Panc1 (cell line): ENCODE data around the gene FCN1. TPM values are rescaled to one million over a fixed set of nuclear protein-coding genes. Genes with fewer than 3 reads are reported as not detected.

ENCODE experiments used
- ATAC-seq: fragments of 200-7000 bp; cut with Tn5 transposase; 2 replicates; pipeline ENCODE4 v1.9.1; 2020; ENCODE audit warnings: mild to moderate bottlenecking, moderate library complexity
- BruUV-seq: library from RNA; stranded (reverse); fragments of 400-500 nt; replicated peaks from 2 replicates; lab custom pipeline; 2021; lab: Mats Ljungman, UMichigan
- CTCF ChIA-PET: fragments of 300-600 bp; sonication (Branson Sonifier 250); formaldehyde crosslinking; loops from one replicate; lab custom pipeline; 2022; ENCODE audit warnings: antibody characterized with exemption; lab: Charles Lee
- POLR2A ChIA-PET: fragments of 300-600 bp; sonication (Branson Sonifier 250); formaldehyde crosslinking; loops from one replicate; lab custom pipeline; 2022; ENCODE audit warnings: antibody characterized with exemption; lab: Charles Lee
- DNase-seq: peaks from one replicate; pipeline ENCODE4 v3.0.0-alpha.2; 2010; ENCODE audit warnings: low read depth, low spot score
- H3K27ac ChIP-seq: 2 replicates; pipeline ENCODE4 v1.5.1; 2011; ENCODE audit warnings: mild to moderate bottlenecking, low read length, inconsistent platforms
- H3K27me3 ChIP-seq: fragments of 200-500 bp; sonication (Bioruptor generic); 2 replicates; pipeline ENCODE4 v1.6.0; 2014; ENCODE audit warnings: low read length, inconsistent platforms; ENCODE audit not compliant: control insufficient read depth, insufficient read depth
- H3K36me3 ChIP-seq: fragments of 200-500 bp; sonication (Bioruptor generic); 2 replicates; pipeline ENCODE4 v1.5.1; 2014; ENCODE audit warnings: inconsistent platforms, mild to moderate bottlenecking, low read length, moderate library complexity; ENCODE audit not compliant: control insufficient read depth, insufficient read depth
- H3K4me1 ChIP-seq: 2 replicates; pipeline ENCODE4 v1.5.1; 2011; ENCODE audit warnings: inconsistent platforms, mild to moderate bottlenecking, low read length, moderate library complexity; ENCODE audit not compliant: control insufficient read depth, insufficient read depth
- H3K4me3 ChIP-seq, 2 experiments: 2 replicates each; pipeline ENCODE4 v1.5.1; 2011 to 2012; ENCODE audit warnings: low read depth in 2 of 2, low read length in 2 of 2, mild to moderate bottlenecking in 2 of 2, inconsistent platforms in 1 of 2, moderate library complexity in 1 of 2
- H3K9me3 ChIP-seq: fragments of 200-500 bp; sonication (Bioruptor generic); 2 replicates; pipeline ENCODE4 v1.5.1; 2014; ENCODE audit warnings: low read depth, mild to moderate bottlenecking, inconsistent platforms, low read length, moderate library complexity; ENCODE audit not compliant: control insufficient read depth, insufficient read depth
- POLR2AphosphoS5 ChIP-seq: IDR thresholded peaks from 2 replicates; pipeline ENCODE4 v1.6.1; 2012; ENCODE audit warnings: mild to moderate bottlenecking, low read depth, low read length, moderate library complexity
- REST ChIP-seq, 2 experiments: IDR thresholded peaks; 2 replicates each; pipeline ENCODE4 v1.6.1; 2011 to 2012; ENCODE audit warnings: low read depth in 2 of 2, control low read depth in 1 of 2, low read length in 1 of 2, mild to moderate bottlenecking in 1 of 2, moderate library complexity in 1 of 2; ENCODE audit not compliant: insufficient read depth in 1 of 2
- SIN3A ChIP-seq: IDR thresholded peaks from 2 replicates; pipeline ENCODE4 v1.6.1; 2012; ENCODE audit warnings: low read depth, mild to moderate bottlenecking, low read length, moderate library complexity, borderline replicate concordance; ENCODE audit not compliant: insufficient read depth
- TCF7L2 ChIP-seq: IDR thresholded peaks from 2 replicates; pipeline ENCODE4 v1.6.1; 2011; ENCODE audit warnings: mild to moderate bottlenecking, low read depth, low read length, inconsistent platforms
- in situ Hi-C: cut with HindIII; loops from 2 replicates; pipeline ENCODE4 v1.10.0; 2016; ENCODE audit warnings: low sequenced_read_pairs, low pct_unique_long_range_greater_than_20kb
- intact Hi-C: fragments of 100-400 bp; cut with micrococcal nuclease; formaldehyde crosslinking; loops from one replicate; pipeline ENCODE4 v1.10.0; 2022; ENCODE audit not compliant: unreplicated experiment
- total RNA-seq: library from RNA; stranded (reverse); gene quantifications from one replicate; pipeline ENCODE4 v1.2.1, GENCODE V29; 2021; ENCODE audit not compliant: unreplicated experiment
- TF ChIP-seq, protein P1 (sequence below): fragments of 450-650 bp; IDR thresholded peaks from 2 replicates; pipeline ENCODE4 v1.5.1; 2017; ENCODE audit warnings: mild to moderate bottlenecking

FCN1 gene
- total RNA-seq, 1 experiment from 2014 or later, result not detected

DNA sequence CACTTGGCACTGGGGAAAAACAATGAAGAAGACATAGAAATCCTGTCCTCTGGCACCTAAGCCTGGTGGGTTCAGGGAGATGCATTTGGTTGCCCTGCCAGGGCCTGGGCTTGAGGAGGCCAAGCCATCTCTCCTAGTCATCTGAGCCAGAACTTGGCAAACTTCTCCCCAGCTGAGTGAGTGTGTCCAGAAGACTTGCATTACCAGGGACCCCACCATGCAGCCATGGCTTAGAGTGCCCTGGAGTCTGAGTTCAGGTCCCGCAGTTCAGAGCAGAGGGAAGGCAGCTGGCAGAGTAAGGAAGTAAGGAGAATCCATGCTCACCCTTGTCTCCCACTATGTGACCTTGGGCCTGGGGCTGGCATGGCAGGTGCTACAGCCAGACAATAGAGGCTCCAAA lies 37.4 kb upstream of the FCN1 start:
- Histone ChIP-seq H3K9me3 (no peaks in the 10 kb centered on the region), H3K27ac (no peak overlapping the region), H3K4me3 (no peak overlapping the region), H3K4me1 (no peaks in the 10 kb centered on the region), H3K36me3 (no peaks in the 10 kb centered on the region), H3K27me3 (no peaks in the 10 kb centered on the region)
- in situ Hi-C loops (no loop called here), intact Hi-C loops (no loop called here)
- ATAC-seq (no peak), DNase-seq (no peak)
- ChIA-PET POLR2A (interaction anchor here (0.6 kb wide), 1 partner anchor 1082 kb away, joined by 12 read pairs; no protein-coding TSS in a partner anchor), CTCF (no interaction called here)
- TF ChIP-seq POLR2AphosphoS5 (no peak), TCF7L2 (no peak), REST (IDR thresholded peaks at IDR 0.05; ENCODE audit: insufficient read depth in 1 of 2, low read depth in 2 of 2, low read length in 1 of 2) (no peak), SIN3A (no peak)
- TF ChIP-seq, protein P1, sequence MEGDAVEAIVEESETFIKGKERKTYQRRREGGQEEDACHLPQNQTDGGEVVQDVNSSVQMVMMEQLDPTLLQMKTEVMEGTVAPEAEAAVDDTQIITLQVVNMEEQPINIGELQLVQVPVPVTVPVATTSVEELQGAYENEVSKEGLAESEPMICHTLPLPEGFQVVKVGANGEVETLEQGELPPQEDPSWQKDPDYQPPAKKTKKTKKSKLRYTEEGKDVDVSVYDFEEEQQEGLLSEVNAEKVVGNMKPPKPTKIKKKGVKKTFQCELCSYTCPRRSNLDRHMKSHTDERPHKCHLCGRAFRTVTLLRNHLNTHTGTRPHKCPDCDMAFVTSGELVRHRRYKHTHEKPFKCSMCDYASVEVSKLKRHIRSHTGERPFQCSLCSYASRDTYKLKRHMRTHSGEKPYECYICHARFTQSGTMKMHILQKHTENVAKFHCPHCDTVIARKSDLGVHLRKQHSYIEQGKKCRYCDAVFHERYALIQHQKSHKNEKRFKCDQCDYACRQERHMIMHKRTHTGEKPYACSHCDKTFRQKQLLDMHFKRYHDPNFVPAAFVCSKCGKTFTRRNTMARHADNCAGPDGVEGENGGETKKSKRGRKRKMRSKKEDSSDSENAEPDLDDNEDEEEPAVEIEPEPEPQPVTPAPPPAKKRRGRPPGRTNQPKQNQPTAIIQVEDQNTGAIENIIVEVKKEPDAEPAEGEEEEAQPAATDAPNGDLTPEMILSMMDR, result no peak
- BruUV-seq, result no TSS peak

- TF ChIP-seq POLR2AphosphoS5 (no peak), TCF7L2 (no peak), SIN3A (no peak), REST (IDR thresholded peaks at IDR 0.05; ENCODE audit: insufficient read depth in 1 of 2, low read depth in 2 of 2, low read length in 1 of 2) (no peak)
- TF ChIP-seq, protein P1, result no peak
- ChIA-PET CTCF (no interaction called here), POLR2A (no interaction called here)
- H3K4me1 ChIP-seq, result no peaks in the 10 kb centered on the region
- ATAC-seq (no peak), DNase-seq (no peak)
- no peak overlapping the region for H3K4me3 ChIP-seq
- H3K27ac ChIP-seq, result no peak overlapping the region
- H3K27me3 ChIP-seq, result no peaks in the 10 kb centered on the region
- in situ Hi-C loops, result no loop called here
- BruUV-seq, result no TSS peak
- no peaks in the 10 kb centered on the region for H3K36me3 ChIP-seq
- no peaks in the 10 kb centered on the region for H3K9me3 ChIP-seq
- intact Hi-C loops, result no loop called here
Measured at GRCh38 chr9:134951994-134952393, 34.3 kb upstream of the FCN1 start.
